NCI-H128 (cell line): ENCODE data around the gene AEBP2.

Experiments used
- DNase-seq: peaks from one replicate; lab custom pipeline; 2025; ENCODE audit not compliant: unreplicated experiment; lab: John Stamatoyannopoulos, UW

AEBP2 gene

DNA sequence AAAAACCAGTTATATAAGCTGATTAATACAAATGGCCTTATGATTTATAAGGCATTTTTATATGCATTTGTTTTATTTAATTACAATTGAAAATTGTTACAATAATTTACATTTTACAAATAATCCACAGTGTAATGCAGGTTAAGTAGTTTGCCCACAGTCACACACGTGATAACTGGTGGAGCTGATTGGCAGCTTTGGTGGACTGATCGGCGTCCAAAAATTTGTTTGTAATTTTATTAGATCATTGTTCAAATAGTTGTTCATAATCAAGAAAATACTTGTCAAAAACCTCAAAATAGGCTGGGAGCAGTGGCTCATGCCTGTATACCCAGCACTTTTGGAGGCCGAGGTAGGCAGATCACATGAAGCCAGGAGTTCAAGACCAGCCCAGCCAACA, 59.7 kb downstream of the AEBP2 start:
- no peak for DNase-seq

GRCh38 chr12:19506497-19506896, 67.2 kb downstream of the AEBP2 start:
- DNase-seq: no peak

DNA sequence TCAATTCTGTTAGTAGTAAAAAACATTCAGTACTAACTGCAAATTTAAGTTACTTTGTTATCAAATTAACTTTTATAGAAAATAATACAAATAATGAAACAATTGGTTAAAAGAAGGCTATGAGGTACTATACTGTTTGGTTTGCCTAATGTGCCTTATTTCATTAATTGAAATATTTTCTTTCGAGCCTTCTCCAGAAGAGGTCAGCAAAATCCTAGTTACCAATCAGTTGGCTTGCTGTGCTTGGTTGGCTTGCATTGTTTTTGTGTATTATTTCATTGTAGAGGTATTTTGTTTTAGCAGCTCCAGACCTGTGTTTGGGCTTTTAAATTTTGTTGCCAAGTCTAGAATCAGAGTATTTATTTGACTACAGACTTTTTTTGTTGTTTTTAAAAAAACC, 68.5 kb downstream of the AEBP2 start:
- no peak for DNase-seq

GRCh38 chr12:19510461-19510860, 71.2 kb downstream of the AEBP2 start:
- no peak for DNase-seq

- no peak for DNase-seq
Measured at GRCh38 chr12:19515179-19515578, 75.9 kb downstream of the AEBP2 start.

DNA sequence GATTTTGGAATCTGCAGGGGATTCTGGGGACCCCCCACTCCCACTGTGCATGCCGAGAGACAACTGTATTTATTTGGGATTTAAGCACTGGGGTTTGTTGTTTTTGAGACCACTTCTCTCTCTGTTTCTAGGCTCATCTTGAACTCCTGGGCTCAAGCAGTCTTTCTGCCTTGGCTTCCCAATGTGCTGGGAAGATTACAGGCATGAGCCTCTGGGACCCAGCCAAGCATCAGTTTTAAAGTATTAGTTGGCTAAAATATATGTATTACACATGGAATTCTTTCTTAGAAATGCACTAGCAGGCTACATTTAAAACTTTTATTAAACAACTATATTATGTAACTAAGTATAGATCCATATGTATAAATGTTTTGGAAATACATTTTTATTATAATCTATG, 78.3 kb downstream of the AEBP2 start:
- no peak for DNase-seq

DNA sequence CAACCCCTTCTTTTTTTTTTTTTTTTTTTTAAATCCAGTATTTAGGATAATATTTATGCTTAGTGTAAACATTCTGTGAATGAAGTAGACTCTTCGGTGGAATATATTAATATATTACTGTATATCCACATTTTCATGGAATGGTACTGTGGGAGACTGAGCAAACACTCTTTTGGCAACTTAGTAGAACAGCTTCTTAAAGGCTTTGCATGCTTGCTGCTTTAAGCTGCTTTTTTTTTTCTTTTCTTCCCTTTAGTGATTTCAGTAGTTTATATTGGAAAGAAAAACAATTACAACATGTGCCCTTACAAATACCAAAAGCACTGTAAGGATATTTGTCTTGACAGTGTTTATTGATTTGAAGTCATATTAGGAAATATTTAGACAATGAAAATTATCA, 78.9 kb downstream of the AEBP2 start:
- no peak for DNase-seq

GRCh38 chr12:19520646-19521415, 81.5 kb downstream of the AEBP2 start:
- no peak for DNase-seq

- no peak for DNase-seq
Measured at GRCh38 chr12:19525274-19525673, 86.0 kb downstream of the AEBP2 start.

DNA sequence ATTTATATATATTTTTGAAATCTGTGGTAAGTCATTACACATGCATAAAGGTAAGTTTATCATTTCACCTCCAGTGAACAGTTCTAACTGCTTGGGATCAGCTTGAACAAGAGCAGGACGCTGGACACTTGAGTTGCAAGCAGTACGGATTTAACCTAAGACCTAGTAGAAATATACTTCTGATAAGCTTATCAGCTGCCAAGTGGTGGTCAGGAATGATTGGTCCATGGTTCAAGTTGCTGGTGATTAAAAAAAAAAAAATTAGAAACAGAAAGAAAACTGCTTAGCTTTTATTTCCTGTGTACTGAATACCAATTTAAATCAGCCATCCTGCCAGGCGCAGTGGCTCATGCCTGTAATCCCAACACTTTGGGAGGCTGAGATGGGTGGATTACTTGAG, 88.6 kb downstream of the AEBP2 start:
- DNase-seq: no peak

- DNase-seq: no peak
Measured at GRCh38 chr12:19528750-19529149, 89.5 kb downstream of the AEBP2 start.

- DNase-seq: no peak
Measured at GRCh38 chr12:19529951-19530636, 90.8 kb downstream of the AEBP2 start.

GRCh38 chr12:19530637-19531023, 91.3 kb downstream of the AEBP2 start:
- DNase-seq: no peak

- no peak for DNase-seq
Measured at GRCh38 chr12:19533567-19533966, 94.3 kb downstream of the AEBP2 start.

DNA sequence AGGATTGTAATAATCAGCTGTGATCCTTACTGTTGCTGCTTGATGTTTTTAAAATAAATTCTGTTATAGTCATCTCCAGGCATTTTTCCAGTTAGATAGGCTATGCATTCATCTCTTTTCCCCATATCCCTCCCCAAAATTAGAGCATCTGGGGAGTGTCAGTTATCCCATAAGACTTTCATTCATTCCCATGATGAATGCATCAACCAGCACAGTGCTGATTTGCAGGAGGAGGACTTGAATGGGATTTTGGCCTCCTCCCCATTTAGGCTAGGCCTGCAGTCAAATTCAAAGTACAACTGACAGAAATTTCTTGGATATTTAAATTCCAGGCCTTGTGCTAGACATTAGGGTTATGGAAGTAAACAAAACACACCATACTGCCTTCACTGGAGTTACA, 99.8 kb downstream of the AEBP2 start:
- DNase-seq: no peak

GRCh38 chr12:19539836-19540235, 100.5 kb downstream of the AEBP2 start:
- DNase-seq: no peak

- DNase-seq: no peak
Measured at GRCh38 chr12:19542606-19543005, 103.3 kb downstream of the AEBP2 start.

DNA sequence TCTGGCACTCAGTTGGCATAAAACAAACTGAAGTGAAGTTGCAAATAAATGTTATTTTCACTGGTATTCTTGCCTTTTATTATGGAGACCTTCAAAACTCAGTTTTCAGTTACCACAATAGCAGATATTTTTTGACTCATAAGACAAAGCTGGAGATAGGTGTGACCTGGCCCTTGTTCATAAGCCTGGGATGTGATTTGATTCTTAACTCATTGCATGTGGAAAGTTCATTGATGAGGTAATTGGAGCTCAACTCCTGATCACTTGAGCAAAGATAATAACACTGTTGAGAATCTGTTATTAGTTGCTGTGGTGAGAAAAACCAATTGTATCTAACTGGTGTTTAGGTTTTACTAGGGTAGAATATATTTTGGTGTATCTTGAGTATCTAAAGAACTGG, 105.1 kb downstream of the AEBP2 start:
- DNase-seq: no peak

- DNase-seq: no peak
Measured at GRCh38 chr12:19545301-19545700, 106.0 kb downstream of the AEBP2 start.

- no peak for DNase-seq
Measured at GRCh38 chr12:19546027-19546426, 106.7 kb downstream of the AEBP2 start.

GRCh38 chr12:19546611-19547162, 107.4 kb downstream of the AEBP2 start:
- no peak for DNase-seq

DNA sequence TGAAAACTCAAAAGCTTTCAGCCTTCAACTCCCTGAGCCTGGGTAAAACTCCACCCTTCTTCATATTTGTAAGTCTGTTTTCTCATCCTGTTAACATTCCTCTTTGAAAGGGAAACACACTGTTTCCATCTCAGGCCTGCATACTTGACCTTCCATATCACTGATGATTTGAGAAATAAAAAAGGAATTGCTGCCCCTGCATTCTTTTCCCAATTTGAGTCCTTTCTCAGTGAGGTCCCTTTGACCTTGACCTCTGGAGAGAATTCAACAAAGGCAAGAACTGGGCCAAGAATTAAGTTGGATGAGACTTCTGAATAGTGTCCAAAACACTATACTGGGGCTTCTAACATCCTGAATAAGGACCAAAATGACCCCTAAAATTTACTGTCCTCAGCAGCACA, 108.0 kb downstream of the AEBP2 start:
- no peak for DNase-seq
